ENCODE data around the gene IQCK. TPM values are rescaled to one million over a fixed set of nuclear protein-coding genes. Genes with fewer than 3 reads are reported as not detected.

IQCK gene
- total RNA-seq, 4 donors from 2014 or later: 9.0 to 16.3 (median 14.5) TPM

DNA sequence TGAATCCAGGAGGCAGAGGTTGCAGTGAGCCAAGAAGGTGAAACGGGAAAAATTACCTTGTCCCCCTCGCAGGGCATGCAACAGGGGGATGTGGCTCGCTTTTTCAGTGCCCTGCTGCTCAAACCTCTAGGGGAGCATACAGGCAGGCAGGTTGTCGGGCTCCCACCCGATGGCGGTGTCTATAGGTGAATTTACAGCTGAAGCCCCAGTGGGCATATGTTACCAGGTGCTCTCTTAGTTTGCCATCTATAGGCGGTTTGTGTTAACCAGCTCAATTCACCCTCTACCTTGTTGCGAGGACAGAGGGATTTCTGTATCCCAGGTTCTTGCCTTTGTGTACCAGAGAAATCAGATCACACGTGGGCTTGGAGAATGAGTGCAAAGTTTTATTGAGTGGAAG is 48.9 kb downstream of the IQCK start:
- no peak for ATAC-seq
- Histone ChIP-seq H3K27ac (peak overlapping the region in 1 of 4 donors; percentile 1), H3K27me3 (no peaks in the 10 kb centered on the region), H3K36me3 (no peaks in the 10 kb centered on the region), H3K4me1 (peaks cover 0 to 16% (median 0%) of the 10 kb centered on the region in 3 donors), H3K4me3 (no peak overlapping the region), H3K9me3 (no peaks in the 10 kb centered on the region)
- WGBS, 2 donors (ENCODE audit: low coverage in 1 of 2): 81 to 85% methylated on average over 4 of the region's 9 CpGs
- TF ChIP-seq CTCF (IDR thresholded peaks at IDR 0.05) (no peak), POLR2A (IDR thresholded peaks at IDR 0.05) (no peak), EP300 (IDR thresholded peaks at IDR 0.05) (no peak), POLR2AphosphoS5 (IDR thresholded peaks at IDR 0.05) (no peak)

- no peak overlapping the region for H3K4me3 ChIP-seq
- TF ChIP-seq CTCF (IDR thresholded peaks at IDR 0.05): no peak
- TF ChIP-seq POLR2A (IDR thresholded peaks at IDR 0.05): no peak
- no peak for TF ChIP-seq EP300 (IDR thresholded peaks at IDR 0.05)
- no peak for TF ChIP-seq POLR2AphosphoS5 (IDR thresholded peaks at IDR 0.05)
- no peaks in the 10 kb centered on the region for H3K27me3 ChIP-seq
- ATAC-seq: no peak
- no peak overlapping the region for H3K27ac ChIP-seq
- 93 to 100% methylated on average over 1 to 6 of the region's 13 CpGs for WGBS, 2 donors (ENCODE audit: low coverage in 1 of 2)
- no peaks in the 10 kb centered on the region for H3K9me3 ChIP-seq
- H3K36me3 ChIP-seq: no peaks in the 10 kb centered on the region
- peaks cover 0 to 16% (median 0%) of the 10 kb centered on the region in 3 donors for H3K4me1 ChIP-seq
These were observed 49.4 kb downstream of the IQCK start for GRCh38 chr16:19767497-19767896.

GRCh38 chr16:19769239-19769638 is 51.2 kb downstream of the IQCK start:
- WGBS, 2 donors (ENCODE audit: low coverage in 1 of 2): 89 to 93% methylated on average over 3 to 4 of the region's 4 CpGs
- TF ChIP-seq POLR2AphosphoS5 (IDR thresholded peaks at IDR 0.05): no peak
- TF ChIP-seq CTCF (IDR thresholded peaks at IDR 0.05): no peak
- TF ChIP-seq POLR2A (IDR thresholded peaks at IDR 0.05): no peak
- no peak for TF ChIP-seq EP300 (IDR thresholded peaks at IDR 0.05)
- Histone ChIP-seq H3K4me3 (no peak overlapping the region), H3K36me3 (no peaks in the 10 kb centered on the region), H3K9me3 (no peaks in the 10 kb centered on the region), H3K27me3 (no peaks in the 10 kb centered on the region), H3K4me1 (peaks cover 0 to 16% (median 0%) of the 10 kb centered on the region in 3 donors), H3K27ac (no peak overlapping the region)
- ATAC-seq: no peak

DNA sequence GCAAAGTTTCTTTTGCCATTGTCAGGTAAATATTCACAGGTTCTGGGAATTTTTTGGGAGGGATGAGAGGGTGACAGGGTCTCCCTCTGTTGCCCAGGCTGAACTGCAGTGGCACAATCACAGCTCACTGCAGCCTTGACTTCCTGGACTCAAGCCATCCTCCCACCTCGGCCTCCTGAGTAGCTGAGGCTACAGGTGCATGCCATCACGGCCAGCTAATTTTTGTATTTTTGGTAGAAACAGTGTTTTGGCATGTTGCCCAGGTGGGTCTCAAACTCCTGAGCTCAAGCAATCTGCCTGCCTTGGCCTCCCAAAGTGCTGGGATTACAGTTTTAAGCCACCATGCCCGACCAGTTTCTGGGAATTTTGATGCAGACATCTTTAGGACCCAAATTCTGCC is 53.0 kb downstream of the IQCK start:
- no peak for ATAC-seq
- WGBS, 2 donors (ENCODE audit: low coverage in 1 of 2): 47% methylated on average over 3 of the region's 3 CpGs; no CpG with 5 or more reads in 1 of the 2 donors
- Histone ChIP-seq H3K27ac (no peak overlapping the region), H3K4me1 (peaks cover 0 to 12% (median 0%) of the 10 kb centered on the region in 3 donors), H3K36me3 (no peaks in the 10 kb centered on the region), H3K4me3 (no peak overlapping the region), H3K9me3 (no peaks in the 10 kb centered on the region), H3K27me3 (no peaks in the 10 kb centered on the region)
- TF ChIP-seq POLR2A (IDR thresholded peaks at IDR 0.05): no peak
- no peak for TF ChIP-seq EP300 (IDR thresholded peaks at IDR 0.05)
- no peak for TF ChIP-seq CTCF (IDR thresholded peaks at IDR 0.05)
- TF ChIP-seq POLR2AphosphoS5 (IDR thresholded peaks at IDR 0.05): no peak

GRCh38 chr16:19771796-19772195 is 53.7 kb downstream of the IQCK start:
- TF ChIP-seq POLR2A (IDR thresholded peaks at IDR 0.05): no peak
- 44 to 54% methylated on average over 4 of the region's 4 CpGs for WGBS, 2 donors (ENCODE audit: low coverage in 1 of 2)
- Histone ChIP-seq H3K4me3 (no peak overlapping the region), H3K9me3 (no peaks in the 10 kb centered on the region), H3K4me1 (peaks cover 0 to 4% (median 0%) of the 10 kb centered on the region in 3 donors), H3K36me3 (no peaks in the 10 kb centered on the region), H3K27ac (no peak overlapping the region), H3K27me3 (no peaks in the 10 kb centered on the region)
- no peak for ATAC-seq
